Endothelial cell (in vitro differentiated cells): ENCODE results near the gene ABCC9. TPM values are rescaled to one million over a fixed set of nuclear protein-coding genes. Genes with fewer than 3 reads are reported as not detected.
"Not testable (repeated sequence)": the region's sequence is repeated elsewhere in the genome, so short reads cannot be mapped to it uniquely, and the experiment has no call there.

Experiments used
- DNase-seq: peaks from one replicate; pipeline ENCODE4 v3.0.0; 2021; ENCODE audit warnings: low spot score
- H3K27ac Mint-ChIP-seq: one replicate; pipeline ENCODE4 v1.8.0; 2021; ENCODE audit warnings: mixed read lengths, inconsistent platforms; ENCODE audit not compliant: unreplicated experiment
- H3K27me3 Mint-ChIP-seq: one replicate; pipeline ENCODE4 v1.8.0; 2021; ENCODE audit warnings: mild to moderate bottlenecking, moderate library complexity, mixed read lengths, inconsistent platforms; ENCODE audit not compliant: unreplicated experiment
- H3K36me3 Mint-ChIP-seq: one replicate; pipeline ENCODE4 v1.8.0; 2021; ENCODE audit warnings: mild to moderate bottlenecking, low read depth, mixed read lengths, inconsistent platforms; ENCODE audit not compliant: unreplicated experiment
- H3K4me1 Mint-ChIP-seq: one replicate; pipeline ENCODE4 v1.8.0; 2021; ENCODE audit warnings: mild to moderate bottlenecking, mixed read lengths, inconsistent platforms; ENCODE audit not compliant: unreplicated experiment
- H3K4me3 Mint-ChIP-seq: one replicate; pipeline ENCODE4 v1.8.0; 2021; ENCODE audit warnings: mild to moderate bottlenecking, mixed read lengths, inconsistent platforms; ENCODE audit not compliant: unreplicated experiment
- H3K9me3 Mint-ChIP-seq: one replicate; pipeline ENCODE4 v1.8.0; 2021; ENCODE audit warnings: mixed read lengths, inconsistent platforms; ENCODE audit not compliant: unreplicated experiment
- total RNA-seq: library from RNA; stranded (reverse); fragmentation: NEBNext Ultra II Directional; extraction: Animal tissue kit (Norgen Biotek cat#: 25700); gene quantifications from one replicate; pipeline ENCODE4 v1.2.1, GENCODE V29; 2021; ENCODE audit not compliant: unreplicated experiment
- TF ChIP-seq, protein P1 (sequence below): fragments of 200-600 bp; sonication (generic); IDR thresholded peaks from one replicate; pipeline ENCODE4 v1.5.0; 2021; ENCODE audit warnings: antibody characterized with exemption; ENCODE audit not compliant: unreplicated experiment

The ABCC9 gene
- total RNA-seq, 1 donor from 2014 or later: 1.2 TPM

DNA sequence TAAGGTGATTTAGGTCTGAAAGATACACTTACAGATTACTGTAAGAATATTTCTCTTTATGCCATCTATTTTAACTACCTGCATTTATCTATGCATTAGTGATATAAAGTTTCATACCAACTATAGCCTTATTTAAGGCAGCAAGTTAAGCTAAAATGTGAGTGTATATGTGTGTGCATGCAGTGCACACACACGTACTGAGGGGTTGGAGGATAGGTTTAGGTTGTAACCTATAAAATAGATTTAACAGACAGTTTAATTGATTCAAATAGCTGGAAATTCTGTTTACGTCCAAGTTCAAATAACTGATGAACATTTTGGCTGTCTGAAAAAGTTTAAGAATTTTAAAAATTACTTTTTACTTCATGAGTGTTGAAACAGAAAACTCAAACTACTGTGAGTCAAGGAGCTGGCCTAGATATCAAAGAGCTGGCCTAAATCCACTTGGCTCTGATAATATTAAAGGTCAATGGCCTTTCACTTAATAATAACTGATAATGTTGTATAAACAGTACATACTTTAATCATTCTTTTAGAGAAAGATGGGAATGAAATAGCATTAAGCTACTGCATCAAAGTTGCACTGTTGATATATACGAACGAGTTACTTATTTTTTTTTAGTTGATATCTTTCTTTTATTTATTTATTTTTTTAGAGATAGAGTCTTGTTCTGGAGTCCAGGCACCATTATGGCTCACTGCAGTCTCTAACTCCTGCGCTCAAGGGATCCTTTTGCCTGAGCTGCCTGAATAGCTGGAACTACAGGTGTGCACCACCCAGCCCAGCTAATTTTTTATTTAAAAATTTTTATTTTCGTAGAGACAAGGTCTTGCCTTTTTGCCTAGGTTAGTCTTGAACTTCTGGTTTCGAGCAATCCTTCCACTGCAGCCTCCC is 152.9 kb downstream of the ABCC9 start:
- TF ChIP-seq, protein P1, sequence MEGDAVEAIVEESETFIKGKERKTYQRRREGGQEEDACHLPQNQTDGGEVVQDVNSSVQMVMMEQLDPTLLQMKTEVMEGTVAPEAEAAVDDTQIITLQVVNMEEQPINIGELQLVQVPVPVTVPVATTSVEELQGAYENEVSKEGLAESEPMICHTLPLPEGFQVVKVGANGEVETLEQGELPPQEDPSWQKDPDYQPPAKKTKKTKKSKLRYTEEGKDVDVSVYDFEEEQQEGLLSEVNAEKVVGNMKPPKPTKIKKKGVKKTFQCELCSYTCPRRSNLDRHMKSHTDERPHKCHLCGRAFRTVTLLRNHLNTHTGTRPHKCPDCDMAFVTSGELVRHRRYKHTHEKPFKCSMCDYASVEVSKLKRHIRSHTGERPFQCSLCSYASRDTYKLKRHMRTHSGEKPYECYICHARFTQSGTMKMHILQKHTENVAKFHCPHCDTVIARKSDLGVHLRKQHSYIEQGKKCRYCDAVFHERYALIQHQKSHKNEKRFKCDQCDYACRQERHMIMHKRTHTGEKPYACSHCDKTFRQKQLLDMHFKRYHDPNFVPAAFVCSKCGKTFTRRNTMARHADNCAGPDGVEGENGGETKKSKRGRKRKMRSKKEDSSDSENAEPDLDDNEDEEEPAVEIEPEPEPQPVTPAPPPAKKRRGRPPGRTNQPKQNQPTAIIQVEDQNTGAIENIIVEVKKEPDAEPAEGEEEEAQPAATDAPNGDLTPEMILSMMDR: no peak
- H3K9me3 Mint-ChIP-seq: no peaks in the 10 kb centered on the region
- no peak overlapping the region for H3K27ac Mint-ChIP-seq
- H3K4me3 Mint-ChIP-seq: no peak overlapping the region
- H3K27me3 Mint-ChIP-seq: peaks cover 2% of the 10 kb centered on the region
- H3K4me1 Mint-ChIP-seq: no peaks in the 10 kb centered on the region
- DNase-seq: no peak
- no peaks in the 10 kb centered on the region for H3K36me3 Mint-ChIP-seq

DNA sequence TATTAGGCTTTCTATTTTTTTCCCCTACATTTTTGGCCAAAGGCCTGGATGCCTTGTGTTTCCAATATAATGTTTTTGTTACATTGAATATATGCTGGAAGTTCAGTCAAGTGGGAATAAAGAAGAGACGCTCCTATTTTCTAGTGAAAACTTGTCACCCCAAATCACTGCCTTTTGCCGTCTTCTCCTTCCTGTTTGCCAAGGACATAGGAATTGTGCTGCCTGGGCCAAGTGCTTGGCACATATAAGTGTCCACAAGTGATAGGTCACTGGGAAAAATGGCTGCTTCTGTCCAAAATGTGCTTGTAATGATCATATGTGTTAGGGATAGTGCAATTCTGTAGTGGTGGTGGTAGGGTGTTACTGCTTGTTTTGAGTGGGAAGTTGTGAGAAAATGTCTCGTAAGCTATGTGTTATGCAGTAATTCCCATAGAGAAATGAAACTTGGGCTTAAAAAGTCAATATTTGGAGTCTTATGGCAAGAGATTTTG is 155.1 kb downstream of the ABCC9 start:
- Mint-ChIP-seq H3K4me3 (no peak overlapping the region), H3K27ac (no peak overlapping the region), H3K4me1 (no peaks in the 10 kb centered on the region), H3K27me3 (peaks cover 2% of the 10 kb centered on the region), H3K9me3 (no peaks in the 10 kb centered on the region), H3K36me3 (no peaks in the 10 kb centered on the region)
- TF ChIP-seq, protein P1: no peak
- DNase-seq: no peak

DNA sequence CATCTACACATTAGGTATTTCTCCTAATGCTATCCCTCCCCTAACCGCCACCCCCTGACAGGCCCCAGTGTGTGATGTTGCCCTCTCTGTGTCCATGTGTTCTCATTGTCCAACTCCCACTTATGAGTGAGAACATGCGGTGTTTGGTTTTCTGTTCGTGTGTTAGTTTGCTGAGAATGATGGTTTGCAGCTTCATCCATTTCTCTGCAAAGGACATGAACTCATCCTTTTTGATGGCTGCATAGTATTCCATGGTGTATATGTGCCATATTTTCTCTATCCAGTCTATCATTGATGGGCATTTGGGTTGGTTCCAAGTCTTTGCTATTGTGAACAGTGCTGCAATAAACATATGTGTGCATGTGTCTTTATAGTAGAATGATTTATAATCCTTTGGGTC is 158.5 kb downstream of the ABCC9 start:
- H3K27ac Mint-ChIP-seq, H3K27me3 Mint-ChIP-seq, DNase-seq, H3K36me3 Mint-ChIP-seq, H3K9me3 Mint-ChIP-seq, H3K4me1 Mint-ChIP-seq, H3K4me3 Mint-ChIP-seq: not testable (repeated sequence)

DNA sequence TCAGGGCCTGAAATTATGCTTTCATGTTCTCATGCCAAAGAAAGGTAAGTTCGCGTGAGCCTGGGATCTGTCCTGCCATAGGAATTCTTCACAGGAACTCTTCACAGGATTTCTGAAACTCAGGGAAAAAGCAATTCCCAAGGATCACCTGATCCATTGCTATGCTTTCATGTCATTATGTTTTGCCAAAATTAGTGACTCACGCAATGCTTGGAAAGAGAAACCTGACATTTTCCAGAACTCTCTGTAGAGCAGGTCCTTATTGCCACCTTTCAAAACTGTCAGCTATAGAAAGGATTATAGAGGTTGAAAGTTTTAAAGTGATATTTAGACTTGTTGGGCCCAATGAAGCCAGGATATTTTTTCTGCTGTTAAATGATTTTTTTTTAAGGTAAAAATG is 160.4 kb downstream of the ABCC9 start:
- Mint-ChIP-seq H3K27ac (no peak overlapping the region), H3K9me3 (no peaks in the 10 kb centered on the region), H3K4me1 (no peaks in the 10 kb centered on the region), H3K27me3 (no peaks in the 10 kb centered on the region), H3K4me3 (no peak overlapping the region), H3K36me3 (no peaks in the 10 kb centered on the region)
- DNase-seq: no peak
- TF ChIP-seq, protein P1: no peak

DNA sequence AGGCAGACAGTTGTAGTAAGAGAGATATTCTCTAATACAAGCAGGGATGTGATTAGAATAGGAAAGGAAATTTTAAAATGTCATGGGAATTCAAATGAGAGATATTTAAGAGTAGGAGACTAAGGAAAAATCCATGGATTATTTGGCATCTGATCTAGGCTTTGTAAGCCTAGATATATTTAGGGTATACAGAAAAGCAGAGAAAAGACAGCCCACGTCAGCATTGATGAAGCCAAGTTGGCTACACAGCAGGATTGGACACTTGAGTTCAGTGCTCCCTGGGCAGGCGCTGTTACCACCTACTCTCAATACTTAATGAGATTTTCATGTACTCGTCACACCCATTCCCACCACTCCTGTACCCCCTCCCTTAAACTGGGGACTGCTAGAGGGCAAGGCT is 165.1 kb downstream of the ABCC9 start:
- Mint-ChIP-seq H3K27ac (no peak overlapping the region), H3K9me3 (no peaks in the 10 kb centered on the region), H3K4me3 (no peak overlapping the region), H3K4me1 (peaks cover 5% of the 10 kb centered on the region), H3K27me3 (no peaks in the 10 kb centered on the region), H3K36me3 (no peaks in the 10 kb centered on the region)
- no peak for DNase-seq
- TF ChIP-seq, protein P1: no peak
